ENCODE data around the gene ADAM8. TPM values are rescaled to one million over a fixed set of nuclear protein-coding genes. Genes with fewer than 3 reads are reported as not detected.
"Not testable (repeated sequence)": the region's sequence is repeated elsewhere in the genome, so short reads cannot be mapped to it uniquely, and the experiment has no call there.

ADAM8 gene
- total RNA-seq, 2 donors from 2014 or later: 0.82 to 1.5 TPM

GRCh38 chr10:133270204-133270603 is 6.5 kb downstream of the ADAM8 start:
- no peak overlapping the region for H3K4me3 ChIP-seq
- no peak for DNase-seq (ENCODE audit: low spot score)
- TF ChIP-seq CTCF (IDR thresholded peaks at IDR 0.05): no peak
- no peaks in the 10 kb centered on the region for H3K36me3 ChIP-seq
- H3K27me3 ChIP-seq: no peaks in the 10 kb centered on the region
- H3K9me3 ChIP-seq: no peaks in the 10 kb centered on the region
- no peaks in the 10 kb centered on the region for H3K4me1 ChIP-seq
- no peak overlapping the region for H3K27ac ChIP-seq

DNA sequence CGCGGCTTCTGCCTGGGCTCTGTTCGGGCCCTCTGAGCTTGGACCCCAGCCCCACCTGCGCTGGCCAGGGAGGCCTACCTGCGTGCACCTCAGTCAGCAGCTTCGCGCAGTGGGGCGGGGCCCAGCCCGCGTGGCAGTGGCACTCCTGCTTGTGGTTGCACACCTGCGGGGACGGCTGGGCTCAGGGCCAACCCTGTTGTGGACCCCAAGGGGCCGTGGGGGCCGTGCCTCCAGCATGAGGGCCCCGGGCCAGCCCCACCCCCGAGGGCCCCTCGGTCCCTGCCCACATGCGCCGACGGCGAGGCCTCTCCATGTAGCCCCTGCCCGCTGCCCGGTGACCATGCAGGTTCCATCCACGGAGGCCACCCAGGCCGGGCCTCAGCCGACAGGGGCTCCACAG is 7.3 kb downstream of the ADAM8 start:
- DNase-seq (ENCODE audit: low spot score): no peak
- H3K4me3 ChIP-seq: no peak overlapping the region
- H3K9me3 ChIP-seq: no peaks in the 10 kb centered on the region
- H3K27ac ChIP-seq: no peak overlapping the region
- H3K4me1 ChIP-seq: no peaks in the 10 kb centered on the region
- H3K27me3 ChIP-seq: no peaks in the 10 kb centered on the region
- no peak for TF ChIP-seq CTCF (IDR thresholded peaks at IDR 0.05)
- no peaks in the 10 kb centered on the region for H3K36me3 ChIP-seq

DNA sequence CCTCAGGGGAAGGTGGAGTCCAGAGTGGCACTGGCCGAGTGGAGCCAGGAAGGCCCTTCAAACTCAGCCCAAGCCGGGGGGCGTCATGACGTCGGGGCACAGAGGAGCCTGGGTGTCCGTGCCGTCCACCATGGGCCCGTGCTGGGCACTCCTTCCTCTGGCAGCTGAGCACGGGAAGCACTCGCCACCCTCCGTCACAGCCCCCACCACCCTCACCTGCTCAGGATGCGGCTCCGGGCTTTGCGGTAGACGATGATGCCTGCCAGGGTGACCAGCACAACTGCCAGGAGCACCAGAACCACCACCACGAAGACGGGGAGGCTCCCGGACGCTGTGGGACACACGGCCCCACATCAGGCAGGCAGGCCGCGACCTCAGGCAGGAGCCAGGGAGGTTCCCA is 8.1 kb downstream of the ADAM8 start:
- Histone ChIP-seq H3K9me3 (no peaks in the 10 kb centered on the region), H3K36me3 (no peaks in the 10 kb centered on the region), H3K27ac (no peak overlapping the region), H3K4me3 (no peak overlapping the region), H3K27me3 (no peaks in the 10 kb centered on the region), H3K4me1 (no peaks in the 10 kb centered on the region)
- TF ChIP-seq CTCF (IDR thresholded peaks at IDR 0.05): no peak
- DNase-seq (ENCODE audit: low spot score): no peak

DNA sequence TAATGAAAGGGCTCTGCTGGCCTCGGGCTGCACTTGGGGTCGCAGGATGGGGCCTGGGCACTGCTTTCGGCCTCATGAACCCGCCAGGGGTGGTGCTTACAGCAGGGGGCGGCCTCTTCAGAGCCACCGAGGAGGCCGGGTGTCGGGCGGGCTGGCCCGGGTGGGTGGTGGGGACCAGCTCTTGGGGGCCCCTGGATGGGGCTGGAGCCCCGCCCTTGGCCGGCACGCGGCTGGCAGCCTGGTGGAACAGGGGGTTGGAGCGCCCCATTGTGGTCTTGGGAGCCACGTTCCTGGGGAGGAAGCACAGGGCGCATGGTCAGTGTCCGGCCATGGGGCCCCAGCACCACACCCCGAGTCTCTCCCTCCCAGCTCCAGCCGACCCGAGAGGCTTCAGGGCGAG is 8.8 kb downstream of the ADAM8 start:
- peaks cover 0 to under 1% of the 10 kb centered on the region in 2 donors for H3K4me1 ChIP-seq
- DNase-seq (ENCODE audit: low spot score): no peak
- no peak overlapping the region for H3K4me3 ChIP-seq
- no peak overlapping the region for H3K27ac ChIP-seq
- no peak for TF ChIP-seq CTCF (IDR thresholded peaks at IDR 0.05)
- H3K27me3 ChIP-seq: no peaks in the 10 kb centered on the region
- no peaks in the 10 kb centered on the region for H3K9me3 ChIP-seq
- no peaks in the 10 kb centered on the region for H3K36me3 ChIP-seq

DNA sequence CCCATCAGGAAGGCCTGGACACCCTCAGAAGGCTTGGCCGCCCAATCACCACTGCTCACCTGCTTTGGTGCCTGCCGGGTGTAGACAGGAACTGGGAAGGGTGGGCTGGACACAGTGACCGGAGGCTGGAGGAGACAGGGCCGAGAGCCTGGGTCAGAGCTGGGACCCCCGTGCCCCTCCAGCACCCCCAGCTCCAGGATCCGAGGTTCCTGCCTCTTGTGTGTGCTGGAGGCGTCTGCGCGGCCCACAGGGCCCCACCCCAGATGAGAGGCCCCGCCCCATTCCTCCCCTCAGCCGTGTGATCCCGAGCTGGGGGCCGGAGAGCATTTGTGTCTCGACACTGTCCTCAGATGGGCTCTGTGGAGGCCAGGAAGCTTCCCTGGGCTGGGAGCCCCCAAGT is 9.4 kb downstream of the ADAM8 start:
- no peaks in the 10 kb centered on the region for H3K9me3 ChIP-seq
- no peak for TF ChIP-seq CTCF (IDR thresholded peaks at IDR 0.05)
- peaks cover 0 to 5% of the 10 kb centered on the region in 2 donors for H3K4me1 ChIP-seq
- no peak overlapping the region for H3K4me3 ChIP-seq
- no peak overlapping the region for H3K27ac ChIP-seq
- no peaks in the 10 kb centered on the region for H3K27me3 ChIP-seq
- no peak for DNase-seq (ENCODE audit: low spot score)
- H3K36me3 ChIP-seq: no peaks in the 10 kb centered on the region

DNA sequence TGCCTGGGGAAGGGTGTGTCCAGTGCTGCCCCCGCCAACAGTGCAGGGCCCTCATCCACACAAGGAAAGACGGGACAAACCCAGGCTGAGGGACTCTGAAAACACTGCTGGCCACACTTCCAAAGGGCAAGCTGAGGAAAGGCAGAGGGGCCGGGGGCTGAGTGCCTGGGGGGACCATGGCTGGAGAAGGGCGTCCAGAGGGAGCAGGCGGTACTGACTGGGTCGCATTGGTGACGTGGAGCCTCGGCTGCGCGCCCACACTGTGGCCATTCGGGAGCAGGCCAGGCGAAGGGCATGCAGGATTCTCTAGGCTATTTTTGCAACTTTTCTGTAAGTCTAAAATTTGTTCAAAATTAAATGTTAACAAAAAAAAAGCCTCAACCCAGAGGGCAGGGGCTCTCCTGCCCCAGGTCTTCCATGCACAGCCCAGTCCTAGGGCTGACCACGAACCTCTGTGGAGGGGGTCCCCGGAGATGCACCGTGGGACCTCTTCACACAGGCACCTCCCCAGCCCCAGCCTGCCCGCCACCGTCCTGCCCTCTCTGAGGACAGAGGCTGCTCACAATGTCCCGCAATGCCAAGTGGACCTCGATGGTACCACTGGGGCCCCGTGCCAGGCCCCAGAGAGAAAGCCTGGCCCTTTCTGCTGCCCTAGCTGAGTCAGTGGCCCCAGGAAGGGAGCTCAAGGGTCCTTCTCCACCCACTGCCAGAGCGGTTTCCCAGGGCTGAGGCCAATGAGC is 10.4 kb downstream of the ADAM8 start:
- no peak for TF ChIP-seq CTCF (IDR thresholded peaks at IDR 0.05)
- peaks cover 0 to 10% of the 10 kb centered on the region in 2 donors for H3K4me1 ChIP-seq
- no peaks in the 10 kb centered on the region for H3K9me3 ChIP-seq
- DNase-seq (ENCODE audit: low spot score): no peak
- no peaks in the 10 kb centered on the region for H3K27me3 ChIP-seq
- no peak overlapping the region for H3K27ac ChIP-seq
- H3K36me3 ChIP-seq: no peaks in the 10 kb centered on the region
- H3K4me3 ChIP-seq: no peak overlapping the region

GRCh38 chr10:133265052-133265451 is 11.6 kb downstream of the ADAM8 start:
- not testable (repeated sequence) for H3K27me3 ChIP-seq, H3K4me3 ChIP-seq

More at GRCh38 chr10:133265052-133265451, 11.6 kb downstream of the ADAM8 start:
- not testable (repeated sequence) for H3K27ac ChIP-seq; H3K9me3 ChIP-seq; DNase-seq (ENCODE audit: low spot score); H3K36me3 ChIP-seq
- peaks cover 0 to 22% of the 10 kb centered on the region in 2 donors for H3K4me1 ChIP-seq
